Epithelial cell of proximal tubule (primary cell): Measurements from ENCODE around the gene DDX24. TPM values are rescaled to one million over a fixed set of nuclear protein-coding genes. Genes with fewer than 3 reads are reported as not detected.

Source experiments
- DNase-seq: peaks from one replicate; pipeline ENCODE4 v3.0.0-alpha.2; 2011; ENCODE audit warnings: low read depth
- H3K4me3 ChIP-seq: 2 replicates; pipeline ENCODE4 v1.5.1; 2011; ENCODE audit warnings: low read depth, mild to moderate bottlenecking, low read length
- total RNA-seq: library from RNA; depleted of rRNA; stranded (reverse); fragments of >200 nt; gene quantifications from 2 replicates; pipeline ENCODE4 v1.2.3, GENCODE V29; 2015
- TF ChIP-seq, protein P1 (sequence below): conservative IDR thresholded peaks from 2 replicates; pipeline ENCODE4 v1.5.1; 2012; ENCODE audit warnings: low read depth, mild to moderate bottlenecking, low read length

The DDX24 gene
- total RNA-seq, 1 donor from 2014 or later = 121 TPM

- TF ChIP-seq, protein P1, sequence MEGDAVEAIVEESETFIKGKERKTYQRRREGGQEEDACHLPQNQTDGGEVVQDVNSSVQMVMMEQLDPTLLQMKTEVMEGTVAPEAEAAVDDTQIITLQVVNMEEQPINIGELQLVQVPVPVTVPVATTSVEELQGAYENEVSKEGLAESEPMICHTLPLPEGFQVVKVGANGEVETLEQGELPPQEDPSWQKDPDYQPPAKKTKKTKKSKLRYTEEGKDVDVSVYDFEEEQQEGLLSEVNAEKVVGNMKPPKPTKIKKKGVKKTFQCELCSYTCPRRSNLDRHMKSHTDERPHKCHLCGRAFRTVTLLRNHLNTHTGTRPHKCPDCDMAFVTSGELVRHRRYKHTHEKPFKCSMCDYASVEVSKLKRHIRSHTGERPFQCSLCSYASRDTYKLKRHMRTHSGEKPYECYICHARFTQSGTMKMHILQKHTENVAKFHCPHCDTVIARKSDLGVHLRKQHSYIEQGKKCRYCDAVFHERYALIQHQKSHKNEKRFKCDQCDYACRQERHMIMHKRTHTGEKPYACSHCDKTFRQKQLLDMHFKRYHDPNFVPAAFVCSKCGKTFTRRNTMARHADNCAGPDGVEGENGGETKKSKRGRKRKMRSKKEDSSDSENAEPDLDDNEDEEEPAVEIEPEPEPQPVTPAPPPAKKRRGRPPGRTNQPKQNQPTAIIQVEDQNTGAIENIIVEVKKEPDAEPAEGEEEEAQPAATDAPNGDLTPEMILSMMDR = no peak
- peak within 1 kb of the TSS; percentile 31 for H3K4me3 ChIP-seq
- DNase-seq = no peak
Measured at GRCh38 chr14:94110552-94111181, 29.7 kb upstream of the DDX24 start, which contains the start of gene IFI27. Gene IFI27 (plus strand): TSS chr14:94110736.

DNA sequence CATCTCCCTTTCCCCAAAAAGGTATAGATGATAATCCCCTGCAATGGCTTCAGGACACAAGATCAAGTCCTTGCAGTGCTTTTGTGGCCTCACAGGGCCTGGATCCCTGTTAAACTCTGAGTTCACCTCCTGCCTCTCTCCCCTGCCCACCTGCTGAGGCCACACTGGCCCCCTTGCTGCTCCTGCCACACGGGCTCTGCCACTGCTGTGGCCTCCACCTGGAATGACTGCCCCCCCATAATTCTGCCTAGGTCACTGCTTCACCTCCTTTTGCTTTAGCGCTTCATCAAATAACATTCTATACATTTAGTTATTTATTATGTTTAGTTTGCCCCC lies 28.9 kb upstream of the DDX24 start:
- TF ChIP-seq, protein P1 = no peak
- no peak for DNase-seq
- H3K4me3 ChIP-seq = no peak overlapping the region

DNA sequence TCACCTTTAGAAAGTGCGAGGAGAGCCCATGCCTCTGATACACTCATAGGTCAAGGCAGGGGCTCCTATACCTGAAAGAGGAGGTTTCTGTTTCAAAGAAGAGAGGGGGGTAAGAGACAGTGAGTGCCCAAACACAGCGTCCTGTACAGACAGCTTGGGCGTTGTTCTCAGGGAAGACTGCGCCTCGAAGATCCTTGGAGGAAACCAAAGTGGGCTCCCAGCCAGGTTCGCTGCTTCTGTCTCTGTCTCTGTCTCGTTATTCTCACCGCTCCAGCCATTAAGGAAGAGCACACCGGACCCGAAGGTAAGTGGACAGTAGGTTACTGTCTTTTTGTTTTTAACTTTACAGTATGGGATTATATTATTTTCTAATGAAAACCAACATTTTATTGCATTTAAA lies 23.7 kb upstream of the DDX24 start:
- DNase-seq = no peak
- H3K4me3 ChIP-seq = no peak overlapping the region
- TF ChIP-seq, protein P1 = no peak

DNA sequence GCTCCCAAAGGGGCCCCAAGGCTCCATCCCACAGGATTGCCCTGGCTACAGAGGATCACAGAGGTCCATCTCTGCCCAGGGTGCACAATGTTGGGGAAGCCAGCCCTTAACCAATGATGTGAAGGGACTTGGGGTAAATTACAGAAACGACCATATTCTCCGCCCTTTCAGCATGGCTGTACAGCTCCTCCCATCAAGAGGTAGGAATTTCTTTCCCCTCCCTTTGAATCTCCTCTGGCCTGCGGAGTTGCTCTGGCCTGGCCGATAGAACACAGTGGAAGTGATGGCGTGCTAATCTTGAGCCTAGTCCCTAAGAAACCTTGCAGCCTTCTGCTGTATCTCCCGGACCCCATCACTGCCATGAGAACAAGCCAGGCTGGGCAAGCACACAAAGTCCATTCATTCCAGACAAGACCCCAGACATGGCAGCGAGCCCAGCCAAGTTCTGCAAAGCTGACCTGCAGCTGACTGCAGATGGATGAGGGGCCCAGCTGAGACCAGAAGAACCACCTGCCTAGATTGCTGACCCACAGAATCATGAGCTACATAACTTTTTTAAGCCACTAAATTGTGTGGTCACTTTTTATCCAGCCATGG lies 22.6 kb upstream of the DDX24 start:
- TF ChIP-seq, protein P1 = no peak
- no peak overlapping the region for H3K4me3 ChIP-seq
- no peak for DNase-seq

- no peak overlapping the region for H3K4me3 ChIP-seq
- TF ChIP-seq, protein P1 = no peak
Measured at GRCh38 chr14:94102768-94103482, 21.9 kb upstream of the DDX24 start.

DNA sequence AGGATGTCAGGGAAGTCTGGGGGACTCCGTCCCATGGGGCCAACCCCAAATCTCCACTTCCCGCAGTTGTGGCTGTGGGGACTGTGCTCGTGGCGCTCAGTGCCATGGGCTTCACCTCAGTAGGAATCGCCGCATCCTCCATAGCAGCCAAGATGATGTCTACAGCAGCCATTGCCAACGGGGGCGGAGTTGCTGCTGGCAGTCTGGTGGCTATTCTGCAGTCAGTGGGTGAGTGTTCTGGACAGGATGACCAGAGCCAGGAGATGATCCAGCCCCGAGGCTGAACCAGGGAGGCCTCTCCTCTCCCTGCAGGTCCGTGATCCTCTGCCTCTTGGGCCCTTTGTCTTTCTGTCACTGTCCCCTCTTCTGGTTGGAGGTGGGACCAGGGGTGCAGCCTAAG lies 20.7 kb upstream of the DDX24 start:
- TF ChIP-seq, protein P1 = no peak
- no peak overlapping the region for H3K4me3 ChIP-seq
- no peak for DNase-seq

More at GRCh38 chr14:94102768-94103482, 21.9 kb upstream of the DDX24 start:
- no peak for DNase-seq
